Breast epithelium (tissue), 4 donors: ENCODE results near the gene ALKBH3. TPM values are rescaled to one million over a fixed set of nuclear protein-coding genes. Genes with fewer than 3 reads are reported as not detected.

Source experiments
- DNase-seq, 2 donors: peaks; one replicate each; pipeline ENCODE4 v3.0.0-alpha.2; 2019; ENCODE audit warnings: low spot score in 2 of 2
- H3K27ac ChIP-seq, 2 donors: fragments of 200-600 bp; sonication (generic) in 1 of 2; one replicate each; pipeline ENCODE4 v1.5.1; 2016 to 2019; ENCODE audit warnings: mild to moderate bottlenecking in 1 of 2
- H3K27me3 ChIP-seq, 2 donors: fragments of 200-600 bp; sonication (generic) in 1 of 2; one replicate each; pipeline versions ENCODE4 v1.5.1 to v1.6.0; 2017 to 2019; ENCODE audit warnings: control low read depth in 1 of 2, mild to moderate bottlenecking in 1 of 2
- H3K36me3 ChIP-seq: fragments of 200-600 bp; one replicate; pipeline ENCODE4 v1.5.1; 2019
- H3K4me1 ChIP-seq, 2 donors: fragments of 200-600 bp; sonication (generic); one replicate each; pipeline ENCODE4 v1.5.1; 2016 to 2019; ENCODE audit warnings: control low read depth in 1 of 2
- H3K4me3 ChIP-seq, 3 donors: fragments of 200-600 bp; sonication (generic); 1 replicate in 2 of 3; 2 replicates in 1 of 3; pipeline ENCODE4 v1.5.1; 2016 to 2019; ENCODE audit warnings: mild to moderate bottlenecking in 3 of 3, moderate library complexity in 2 of 3
- H3K9me3 ChIP-seq, 2 donors: fragments of 200-600 bp; sonication (generic) in 1 of 2; one replicate each; pipeline ENCODE4 v1.5.1; 2016 to 2019; ENCODE audit warnings: control low read depth in 1 of 2
- POLR2A ChIP-seq: fragments of 450-650 bp; IDR thresholded peaks from one replicate; pipeline ENCODE4 v1.6.1; 2016; ENCODE audit warnings: antibody characterized with exemption, mild to moderate bottlenecking, moderate library complexity
- POLR2AphosphoS5 ChIP-seq, 3 donors: sonication (generic); formaldehyde crosslinking; IDR thresholded peaks; one replicate each; pipeline ENCODE4 v1.6.1; 2017; ENCODE audit warnings: antibody characterized with exemption in 3 of 3
- intact Hi-C: fragments of 100-400 bp; cut with DNase I; formaldehyde crosslinking; loops from one replicate; pipeline ENCODE4 v1.15.1; 2023; ENCODE audit warnings: low total_unique reads
- total RNA-seq, 3 donors: library from RNA; depleted of rRNA; stranded (reverse); fragments of >200 nt; gene quantifications; one replicate each; pipeline ENCODE4 v1.1.0, GENCODE V29; 2016
- TF ChIP-seq, protein P1 (sequence below), 3 donors: fragments of 450-650 bp; IDR thresholded peaks; one replicate each; pipeline ENCODE4 v1.5.1; 2016 to 2017; ENCODE audit warnings: antibody characterized with exemption in 3 of 3, mild to moderate bottlenecking in 3 of 3, moderate library complexity in 3 of 3

ALKBH3 gene
- total RNA-seq, 3 donors from 2014 or later: 29.0 to 40.7 (median 33.1) TPM

DNA sequence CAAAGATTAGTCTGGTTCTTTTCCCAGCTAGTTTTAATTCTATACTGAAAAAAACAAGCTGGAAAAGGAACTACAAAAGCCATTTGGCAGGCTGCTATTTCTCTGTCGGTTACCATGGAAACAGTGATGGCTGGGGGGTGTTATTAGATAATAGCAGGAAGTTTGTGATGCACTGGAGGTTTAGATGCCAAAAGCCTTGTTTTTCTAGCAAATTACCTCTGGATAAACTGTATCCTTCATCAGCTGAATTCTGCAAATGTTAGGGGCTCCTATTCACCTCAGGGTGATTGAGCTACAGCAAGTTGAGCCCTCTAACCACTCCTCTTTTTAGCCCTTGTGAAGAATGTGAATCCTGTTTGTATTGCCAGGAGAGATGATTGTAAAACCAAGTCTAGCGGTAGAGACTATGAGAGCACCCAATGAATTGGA lies 25.2 kb downstream of the ALKBH3 start:
- intact Hi-C loops: no loop called here
- Histone ChIP-seq H3K9me3 (no peaks in the 10 kb centered on the region), H3K27me3 (no peaks in the 10 kb centered on the region), H3K27ac (peak overlapping the region; percentile 28 to 62), H3K4me1 (peaks cover 0 to 5% of the 10 kb centered on the region in 2 donors), H3K36me3 (peaks cover 3% of the 10 kb centered on the region), H3K4me3 (no peak overlapping the region)
- TF ChIP-seq POLR2A (no peak), POLR2AphosphoS5 (IDR thresholded peaks at IDR 0.05) (no peak)
- TF ChIP-seq, protein P1, sequence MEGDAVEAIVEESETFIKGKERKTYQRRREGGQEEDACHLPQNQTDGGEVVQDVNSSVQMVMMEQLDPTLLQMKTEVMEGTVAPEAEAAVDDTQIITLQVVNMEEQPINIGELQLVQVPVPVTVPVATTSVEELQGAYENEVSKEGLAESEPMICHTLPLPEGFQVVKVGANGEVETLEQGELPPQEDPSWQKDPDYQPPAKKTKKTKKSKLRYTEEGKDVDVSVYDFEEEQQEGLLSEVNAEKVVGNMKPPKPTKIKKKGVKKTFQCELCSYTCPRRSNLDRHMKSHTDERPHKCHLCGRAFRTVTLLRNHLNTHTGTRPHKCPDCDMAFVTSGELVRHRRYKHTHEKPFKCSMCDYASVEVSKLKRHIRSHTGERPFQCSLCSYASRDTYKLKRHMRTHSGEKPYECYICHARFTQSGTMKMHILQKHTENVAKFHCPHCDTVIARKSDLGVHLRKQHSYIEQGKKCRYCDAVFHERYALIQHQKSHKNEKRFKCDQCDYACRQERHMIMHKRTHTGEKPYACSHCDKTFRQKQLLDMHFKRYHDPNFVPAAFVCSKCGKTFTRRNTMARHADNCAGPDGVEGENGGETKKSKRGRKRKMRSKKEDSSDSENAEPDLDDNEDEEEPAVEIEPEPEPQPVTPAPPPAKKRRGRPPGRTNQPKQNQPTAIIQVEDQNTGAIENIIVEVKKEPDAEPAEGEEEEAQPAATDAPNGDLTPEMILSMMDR (IDR thresholded peaks at IDR 0.05): no peak
- no peak for DNase-seq

DNA sequence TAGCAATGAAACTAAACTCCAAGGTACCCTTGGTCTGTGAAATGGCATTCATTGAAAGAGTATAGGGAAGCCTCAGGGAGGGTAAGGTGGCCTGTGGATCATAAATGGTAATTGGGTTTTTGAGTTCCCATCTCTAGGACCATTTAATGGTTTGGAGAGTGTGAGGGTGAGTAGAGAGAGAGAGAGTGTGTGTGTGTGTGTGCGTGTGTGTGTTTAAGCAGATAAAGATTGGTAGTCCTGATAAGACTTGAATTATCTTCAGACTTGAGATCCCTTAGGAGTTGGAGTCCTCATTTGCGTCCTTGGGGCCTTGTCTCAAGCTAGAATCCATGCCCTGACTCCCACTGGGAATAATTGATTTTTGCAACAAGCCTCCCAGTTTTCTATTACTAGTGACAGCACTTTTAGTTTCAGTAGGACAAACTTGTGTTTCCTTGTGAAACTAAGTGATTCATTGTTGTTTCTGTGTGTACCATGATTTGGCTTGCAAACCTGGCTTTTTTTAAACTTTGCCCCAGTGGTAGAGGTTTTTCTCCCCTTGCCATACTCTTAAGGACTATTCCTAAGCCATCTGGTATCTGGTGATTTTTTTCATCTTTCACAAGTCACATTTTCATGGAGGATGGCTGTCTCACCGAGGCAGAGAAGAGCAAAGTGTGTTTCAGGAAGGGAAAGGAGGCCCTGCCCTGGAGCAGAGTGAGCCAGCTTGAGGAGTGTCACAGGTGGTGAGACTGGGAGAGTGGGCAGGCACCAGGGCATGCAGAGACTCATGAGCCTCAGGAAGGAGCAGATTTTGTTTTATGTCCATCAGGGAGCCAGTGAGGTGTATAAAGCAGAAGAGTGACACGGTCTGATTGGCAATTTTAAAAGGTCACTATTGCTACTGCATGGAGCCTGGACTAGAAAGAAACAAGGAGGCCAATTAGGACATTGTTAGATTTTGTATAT lies 26.7 kb downstream of the ALKBH3 start:
- H3K4me1 ChIP-seq: peaks cover 0 to 5% of the 10 kb centered on the region in 2 donors
- no peaks in the 10 kb centered on the region for H3K27me3 ChIP-seq
- H3K27ac ChIP-seq: no peak overlapping the region
- H3K9me3 ChIP-seq: no peaks in the 10 kb centered on the region
- H3K36me3 ChIP-seq: peaks cover 3% of the 10 kb centered on the region
- H3K4me3 ChIP-seq: no peak overlapping the region
- DNase-seq: no peak
- TF ChIP-seq POLR2AphosphoS5 (IDR thresholded peaks at IDR 0.05) (no peak), POLR2A (no peak)
- TF ChIP-seq, protein P1 (IDR thresholded peaks at IDR 0.05): no peak
- intact Hi-C loops: no loop called here

DNA sequence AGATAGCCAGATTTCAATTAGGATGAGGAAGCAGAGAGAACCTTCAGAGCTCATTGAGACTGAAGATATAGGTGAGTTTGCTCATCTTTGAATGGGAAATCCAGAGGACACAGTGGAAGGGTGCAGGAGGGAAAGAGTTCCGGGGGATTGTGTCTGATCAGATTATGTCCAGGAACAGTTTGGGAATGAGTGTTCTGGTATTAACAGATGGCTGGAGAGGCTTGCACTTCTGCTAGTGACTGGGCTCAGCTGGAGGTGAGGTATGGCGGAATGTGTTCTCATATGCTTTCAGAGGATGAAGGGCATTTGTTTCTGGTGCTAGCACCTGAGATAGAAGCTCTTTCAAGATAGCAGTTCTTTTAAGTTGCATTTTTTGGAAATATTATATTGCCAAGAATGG lies 27.6 kb downstream of the ALKBH3 start:
- TF ChIP-seq POLR2AphosphoS5 (IDR thresholded peaks at IDR 0.05): no peak
- TF ChIP-seq, protein P1 (IDR thresholded peaks at IDR 0.05): no peak
- Histone ChIP-seq H3K4me1 (peaks cover 0 to 5% of the 10 kb centered on the region in 2 donors), H3K4me3 (no peak overlapping the region), H3K9me3 (no peaks in the 10 kb centered on the region), H3K36me3 (peaks cover under 1% of the 10 kb centered on the region), H3K27me3 (no peaks in the 10 kb centered on the region), H3K27ac (no peak overlapping the region)
- no peak for DNase-seq
- intact Hi-C loops: no loop called here

DNA sequence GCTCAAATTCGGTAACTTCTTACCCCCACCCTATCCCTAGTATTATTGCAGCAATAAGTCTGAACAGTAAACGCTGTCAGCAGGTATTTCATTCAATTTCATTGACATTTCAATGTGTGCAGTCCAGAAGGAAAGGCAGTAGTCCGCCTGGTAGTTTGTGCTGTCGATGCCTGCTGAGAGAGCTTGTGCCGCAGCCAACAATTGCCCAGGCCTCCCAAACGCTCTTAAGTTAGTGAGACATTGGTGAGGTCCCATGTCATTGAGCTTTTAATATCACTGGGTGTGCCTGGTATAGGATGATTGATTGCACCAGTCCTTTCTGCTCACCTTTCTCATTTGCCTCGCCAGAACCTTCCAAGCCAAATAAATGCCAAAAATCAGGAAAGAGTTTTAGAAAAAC lies 28.1 kb downstream of the ALKBH3 start:
- H3K9me3 ChIP-seq: no peaks in the 10 kb centered on the region
- no peak overlapping the region for H3K27ac ChIP-seq
- no peaks in the 10 kb centered on the region for H3K36me3 ChIP-seq
- H3K27me3 ChIP-seq: no peaks in the 10 kb centered on the region
- H3K4me1 ChIP-seq: peaks cover 0 to 5% of the 10 kb centered on the region in 2 donors
- intact Hi-C loops: no loop called here
- no peak for TF ChIP-seq POLR2A
- TF ChIP-seq, protein P1 (IDR thresholded peaks at IDR 0.05): no peak
- DNase-seq: no peak
- no peak overlapping the region for H3K4me3 ChIP-seq

DNA sequence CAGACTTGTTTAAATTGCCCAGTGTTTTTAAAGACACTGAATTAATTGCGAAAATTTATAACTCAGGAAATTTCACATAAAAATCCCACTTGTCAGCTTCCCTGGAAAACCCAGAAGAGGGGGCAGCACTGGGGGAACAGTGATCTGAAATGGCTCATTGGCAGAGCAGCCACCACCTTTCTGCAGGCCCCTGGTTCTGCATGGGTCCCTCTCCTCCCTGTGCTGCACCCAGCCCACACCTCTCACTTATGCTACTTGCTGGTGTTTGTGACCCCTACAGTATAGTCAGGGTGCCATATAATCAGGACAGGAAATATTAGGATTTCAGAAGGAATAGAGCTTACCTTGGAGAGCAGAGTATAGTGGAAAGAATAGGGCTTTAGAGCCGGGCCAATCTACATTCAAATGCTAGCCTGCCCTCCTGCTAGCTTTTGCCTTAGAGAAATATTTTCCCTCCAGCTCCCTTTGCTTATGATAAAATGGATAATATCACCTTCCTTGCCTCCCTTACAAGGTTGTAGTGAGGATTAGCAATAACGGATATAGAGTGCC lies 33.3 kb downstream of the ALKBH3 start:
- no peak for TF ChIP-seq POLR2AphosphoS5 (IDR thresholded peaks at IDR 0.05)
- TF ChIP-seq POLR2A: no peak
- TF ChIP-seq, protein P1 (IDR thresholded peaks at IDR 0.05): no peak
- no peaks in the 10 kb centered on the region for H3K4me1 ChIP-seq
- no peak overlapping the region for H3K4me3 ChIP-seq
- H3K9me3 ChIP-seq: no peaks in the 10 kb centered on the region
- intact Hi-C loops: no loop called here
- H3K27me3 ChIP-seq: no peaks in the 10 kb centered on the region
- no peak for DNase-seq
- peaks cover 6% of the 10 kb centered on the region for H3K36me3 ChIP-seq
- H3K27ac ChIP-seq: no peak overlapping the region
